ENCODE data around the gene SYNE2.

SYNE2 gene

GRCh38 chr14:64253672-64254071 is 400.9 kb downstream of the SYNE2 start:
- peak; percentile 82 for DNase-seq (ENCODE audit: low spot score)

- DNase-seq (ENCODE audit: low spot score), result no peak
Observed at GRCh38 chr14:64255756-64256155, 403.0 kb downstream of the SYNE2 start.

GRCh38 chr14:64260418-64260817 is 407.6 kb downstream of the SYNE2 start:
- no peak for DNase-seq (ENCODE audit: low spot score)

- DNase-seq (ENCODE audit: low spot score), result no peak
Observed at GRCh38 chr14:64265222-64265621, 412.4 kb downstream of the SYNE2 start.

- peak; percentile 23 for DNase-seq (ENCODE audit: low spot score)
Observed at GRCh38 chr14:64266239-64266638, 413.4 kb downstream of the SYNE2 start.

- DNase-seq (ENCODE audit: low spot score), result no peak
Observed at GRCh38 chr14:64272019-64272418, 419.2 kb downstream of the SYNE2 start.

Data from kidney capillary endothelial cell (primary cell).